ENCODE measurements around the gene MAP3K13. TPM values are rescaled to one million over a fixed set of nuclear protein-coding genes. Genes with fewer than 3 reads are reported as not detected.

MAP3K13 gene
- total RNA-seq, 4 donors from 2014 or later, result 12.8 to 44.9 (median 19.6) TPM

GRCh38 chr3:185353823-185354614, 8.9 kb upstream of the MAP3K13 start:
- WGBS, result 43% methylated on average over 13 of the region's 13 CpGs
- Histone ChIP-seq H3K36me3 (no peaks in the 10 kb centered on the region), H3K4me1 (no peaks in the 10 kb centered on the region), H3K27ac (replicated peaks in 1 of 4) (no peak overlapping the region), H3K4me3 (no peak overlapping the region), H3K9me3 (no peaks in the 10 kb centered on the region), H3K27me3 (no peaks in the 10 kb centered on the region)
- no peak for DNase-seq (ENCODE audit: extremely low spot score)
- TF ChIP-seq CTCF (IDR thresholded peaks at IDR 0.05) (peak; percentile 49 to 70 (median 65)), POLR2A (IDR thresholded peaks at IDR 0.05; ENCODE audit: low read depth) (no peak)
- intact Hi-C loops (cut with DNase I), result loop anchor here (10.0 kb wide), 2 partner anchors 141 to 201 kb away; partner anchors contain the start of genes LIPH and TMEM41A

DNA sequence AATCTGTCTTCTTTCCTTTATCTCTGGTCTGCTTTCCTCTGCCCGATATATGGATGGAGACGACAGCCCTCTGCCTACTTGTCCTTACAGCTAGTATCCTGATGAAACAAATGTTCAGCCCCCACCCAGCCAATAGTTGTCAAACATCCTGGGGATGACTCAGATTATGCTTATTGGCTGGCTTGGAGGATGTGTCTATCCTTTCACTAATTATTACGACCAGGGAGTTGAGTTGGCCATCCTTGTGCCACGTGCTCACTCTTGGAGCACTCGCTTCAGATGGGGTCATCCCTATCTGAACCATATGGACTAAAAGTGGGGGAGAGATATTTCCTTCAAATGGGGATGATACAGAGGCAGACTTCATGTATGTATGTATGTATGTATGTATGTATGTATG, 6.4 kb upstream of the MAP3K13 start:
- no peak for DNase-seq (ENCODE audit: extremely low spot score)
- intact Hi-C loops (cut with DNase I), result loop anchor here (10.0 kb wide), 2 partner anchors 138 to 198 kb away; partner anchors contain the start of genes LIPH and TMEM41A
- TF ChIP-seq CTCF (IDR thresholded peaks at IDR 0.05) (no peak), EP300 (IDR thresholded peaks at IDR 0.05) (no peak), POLR2AphosphoS5 (IDR thresholded peaks at IDR 0.05) (no peak), POLR2A (IDR thresholded peaks at IDR 0.05; ENCODE audit: low read depth) (no peak)
- H3K9me3 ChIP-seq, result no peaks in the 10 kb centered on the region
- no peaks in the 10 kb centered on the region for H3K27me3 ChIP-seq
- 90% methylated on average over 5 of the region's 5 CpGs for WGBS
- H3K4me1 ChIP-seq, result no peaks in the 10 kb centered on the region
- H3K36me3 ChIP-seq, result no peaks in the 10 kb centered on the region
- H3K4me3 ChIP-seq, result no peak overlapping the region
- H3K27ac ChIP-seq (replicated peaks in 1 of 4), result no peak overlapping the region

GRCh38 chr3:185361920-185362319, 1.0 kb upstream of the MAP3K13 start:
- Histone ChIP-seq H3K27me3 (no peaks in the 10 kb centered on the region), H3K36me3 (no peaks in the 10 kb centered on the region), H3K4me3 (no peak overlapping the region), H3K4me1 (peaks cover 3 to 18% (median 11%) of the 10 kb centered on the region in 4 donors), H3K27ac (replicated peaks in 1 of 4) (no peak overlapping the region), H3K9me3 (no peaks in the 10 kb centered on the region)
- no peak for TF ChIP-seq EP300 (IDR thresholded peaks at IDR 0.05)
- no peak for TF ChIP-seq POLR2A (IDR thresholded peaks at IDR 0.05; ENCODE audit: low read depth)
- intact Hi-C loops (cut with DNase I), result no loop called here
- 64% methylated on average over 2 of the region's 2 CpGs for WGBS
- DNase-seq (ENCODE audit: extremely low spot score), result no peak

- no peaks in the 10 kb centered on the region for H3K9me3 ChIP-seq
- WGBS, result 7% methylated on average over 8 of the region's 8 CpGs
- intact Hi-C loops (cut with DNase I), result no loop called here
- H3K36me3 ChIP-seq, result no peaks in the 10 kb centered on the region
- peak overlapping the region; percentile 60 to 67 (median 65) for H3K4me3 ChIP-seq
- H3K4me1 ChIP-seq, result peaks cover 3 to 18% (median 11%) of the 10 kb centered on the region in 4 donors
- DNase-seq (ENCODE audit: extremely low spot score), result no peak
- H3K27me3 ChIP-seq, result no peaks in the 10 kb centered on the region
- H3K27ac ChIP-seq (replicated peaks in 1 of 4), result peak overlapping the region; percentile 65 to 77 (median 75)
- no peak for TF ChIP-seq POLR2AphosphoS5 (IDR thresholded peaks at IDR 0.05)
- no peak for TF ChIP-seq CTCF (IDR thresholded peaks at IDR 0.05)
- TF ChIP-seq EP300 (IDR thresholded peaks at IDR 0.05), result no peak
- no peak for TF ChIP-seq POLR2A (IDR thresholded peaks at IDR 0.05; ENCODE audit: low read depth)
Observed at GRCh38 chr3:185363662-185364203, 797 bp downstream of the MAP3K13 start.

DNA sequence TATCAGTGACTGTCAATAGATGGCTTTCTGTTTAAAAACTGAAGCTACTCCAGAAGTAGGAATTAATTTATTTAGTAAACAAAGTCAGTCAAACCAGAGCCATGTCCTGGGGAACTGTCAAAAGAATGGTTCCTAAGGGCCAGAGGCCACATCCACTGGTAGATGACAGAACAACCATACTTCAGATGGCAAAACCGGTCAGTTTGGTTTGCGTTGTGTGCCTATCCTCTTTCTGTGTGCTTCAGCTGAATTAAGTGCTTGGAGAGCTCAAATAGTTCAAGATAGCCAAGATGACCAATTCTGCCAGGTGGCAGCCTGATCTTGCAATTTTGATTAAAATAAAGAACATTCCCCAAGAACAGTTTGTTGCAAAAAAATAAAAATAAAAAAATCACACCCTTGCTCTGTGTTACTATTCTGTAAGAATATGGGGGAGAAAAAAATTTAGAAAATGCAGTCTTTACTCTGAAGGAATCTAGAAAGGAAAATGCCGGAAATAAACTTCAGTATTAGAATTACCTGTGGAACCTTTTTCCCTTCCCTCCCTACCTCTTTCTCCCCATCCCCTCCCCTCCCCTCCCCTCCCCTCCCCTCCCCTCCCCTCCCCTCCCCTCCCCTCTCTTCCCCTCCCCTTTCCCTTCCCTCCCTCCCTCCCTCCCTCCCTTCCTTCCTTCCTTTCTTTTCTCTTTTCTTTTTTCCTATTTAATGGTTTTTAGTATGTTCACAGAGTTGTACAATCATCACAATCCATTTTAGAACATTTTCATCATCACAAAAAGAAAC, 2.5 kb downstream of the MAP3K13 start:
- Histone ChIP-seq H3K36me3 (no peaks in the 10 kb centered on the region), H3K27ac (replicated peaks in 1 of 4) (no peak overlapping the region), H3K4me1 (peaks cover 3 to 18% (median 11%) of the 10 kb centered on the region in 4 donors), H3K9me3 (no peaks in the 10 kb centered on the region), H3K27me3 (no peaks in the 10 kb centered on the region), H3K4me3 (no peak overlapping the region)
- TF ChIP-seq POLR2A (IDR thresholded peaks at IDR 0.05; ENCODE audit: low read depth) (no peak), CTCF (IDR thresholded peaks at IDR 0.05) (no peak), EP300 (IDR thresholded peaks at IDR 0.05) (no peak), POLR2AphosphoS5 (IDR thresholded peaks at IDR 0.05) (no peak)
- WGBS, result 93% methylated on average over 3 of the region's 3 CpGs
- intact Hi-C loops (cut with DNase I), result no loop called here
- no peak for DNase-seq (ENCODE audit: extremely low spot score)

Measured in esophagus muscularis mucosa (tissue), 4 donors.